SU-DHL-6 (cell line): Measurements from ENCODE around the gene EIF1AD.

Experiments used
- CTCF ChIP-seq: fragments of 200-600 bp; sonication (generic); IDR thresholded peaks from one replicate; pipeline ENCODE4 v1.5.1; 2017; ENCODE audit warnings: antibody characterized with exemption, mild to moderate bottlenecking, low read length, moderate library complexity; ENCODE audit not compliant: insufficient read depth, poor library complexity, severe bottlenecking
- EZH2phosphoT487 ChIP-seq: fragments of 200-600 bp; sonication (generic), shearing (Covaris generic); conservative IDR thresholded peaks from 2 replicates; pipeline ENCODE4 v1.6.1; 2018; ENCODE audit warnings: mild to moderate bottlenecking, antibody characterized with exemption, low read length, moderate library complexity, mixed read lengths

GRCh38 chr11:65965986-65966762, 35.8 kb downstream of the EIF1AD start:
- TF ChIP-seq CTCF: no peak
- TF ChIP-seq EZH2phosphoT487: no peak
